HEK293 (cell line): Measurements from ENCODE around the gene MYO1E.

Source experiments
- CTCF ChIA-PET: fragments of 350-600 bp; formaldehyde crosslinking; extraction: SDS; loops from one replicate; lab custom pipeline; 2021; ENCODE audit warnings: antibody characterized with exemption; lab: Yijun Ruan, JAX
- POLR2A ChIA-PET: fragments of 300-600 bp; formaldehyde crosslinking; extraction: SDS; loops from one replicate; lab custom pipeline; 2020; ENCODE audit warnings: antibody characterized with exemption, inconsistent platforms; lab: Yijun Ruan, JAX
- H3K27ac ChIP-seq: fragments of 200-500 bp; sonication (Bioruptor generic); 2 replicates; pipeline ENCODE4 v1.5.1; 2014; ENCODE audit warnings: low read depth, low read length, control low read depth, inconsistent platforms; ENCODE audit errors: extremely low read depth
- H3K36me3 ChIP-seq, 2 experiments: fragments of 200-500 bp in 1 of 2; sonication (Bioruptor generic) in 1 of 2; 1 replicate in 1 of 2; 2 replicates in 1 of 2; pipeline ENCODE4 v1.5.1; 2014 to 2017; ENCODE audit warnings: inconsistent platforms in 2 of 2, low read length in 2 of 2; ENCODE audit not compliant: control insufficient read depth in 2 of 2, insufficient read depth in 1 of 2
- H3K4me1 ChIP-seq: fragments of 200-500 bp; sonication (Bioruptor generic); 2 replicates; pipeline ENCODE4 v1.5.1; 2014; ENCODE audit warnings: mild to moderate bottlenecking, low read length, inconsistent platforms; ENCODE audit not compliant: control insufficient read depth, insufficient read depth
- H3K4me3 ChIP-seq: 2 replicates; pipeline ENCODE4 v1.5.1; 2011; ENCODE audit warnings: low read depth, mild to moderate bottlenecking, control low read depth, low read length, moderate library complexity
- H3K9me3 ChIP-seq: fragments of 200-500 bp; sonication (Bioruptor generic); 2 replicates; pipeline ENCODE4 v1.5.1; 2014; ENCODE audit warnings: low read depth, low read length, inconsistent platforms; ENCODE audit not compliant: control insufficient read depth, insufficient read depth
- FEZF1 ChIP-seq: fragments of 450-650 bp; formaldehyde crosslinking; IDR thresholded peaks from 2 replicates; pipeline ENCODE4 v1.5.1; 2016; ENCODE audit warnings: missing biosample characterization, missing genetic modification characterization
- KLF16 ChIP-seq: fragments of 450-650 bp; formaldehyde crosslinking; IDR thresholded peaks from 2 replicates; pipeline ENCODE4 v1.5.1; 2017; ENCODE audit warnings: missing biosample characterization, missing genetic modification characterization
- ZBTB1 ChIP-seq: fragments of 450-650 bp; formaldehyde crosslinking; IDR thresholded peaks from 2 replicates; pipeline ENCODE4 v1.5.1; 2016; ENCODE audit warnings: missing biosample characterization, missing genetic modification characterization
- ZNF10 ChIP-seq: fragments of 450-650 bp; formaldehyde crosslinking; IDR thresholded peaks from 2 replicates; pipeline ENCODE4 v1.5.1; 2017; ENCODE audit warnings: missing biosample characterization, missing genetic modification characterization
- ZNF16 ChIP-seq: fragments of 450-650 bp; formaldehyde crosslinking; IDR thresholded peaks from 2 replicates; pipeline ENCODE4 v1.5.1; 2016; ENCODE audit warnings: low read depth, missing biosample characterization, missing genetic modification characterization
- ZNF24 ChIP-seq: fragments of 450-650 bp; formaldehyde crosslinking; IDR thresholded peaks from 2 replicates; pipeline ENCODE4 v1.5.1; 2016; ENCODE audit warnings: missing biosample characterization, missing genetic modification characterization
- ZNF248 ChIP-seq: fragments of 450-650 bp; formaldehyde crosslinking; IDR thresholded peaks from 2 replicates; pipeline ENCODE4 v1.5.1; 2017; ENCODE audit warnings: missing biosample characterization, missing genetic modification characterization
- ZNF266 ChIP-seq: fragments of 450-650 bp; formaldehyde crosslinking; IDR thresholded peaks from 2 replicates; pipeline ENCODE4 v1.5.1; 2016; ENCODE audit warnings: missing biosample characterization, missing genetic modification characterization, low read depth
- ZNF302 ChIP-seq: fragments of 450-650 bp; formaldehyde crosslinking; IDR thresholded peaks from 2 replicates; pipeline ENCODE4 v1.5.1; 2016; ENCODE audit warnings: missing biosample characterization, missing genetic modification characterization, low read depth
- ZNF324 ChIP-seq: fragments of 450-650 bp; formaldehyde crosslinking; IDR thresholded peaks from 2 replicates; pipeline ENCODE4 v1.5.1; 2016; ENCODE audit warnings: missing biosample characterization, missing genetic modification characterization
- ZNF423 ChIP-seq: fragments of 450-650 bp; formaldehyde crosslinking; IDR thresholded peaks from 2 replicates; pipeline ENCODE4 v1.5.1; 2016; ENCODE audit warnings: missing biosample characterization, missing genetic modification characterization
- ZNF433 ChIP-seq: fragments of 450-650 bp; formaldehyde crosslinking; IDR thresholded peaks from 2 replicates; pipeline ENCODE4 v1.5.1; 2016; ENCODE audit warnings: missing biosample characterization, missing genetic modification characterization, low read depth
- ZNF544 ChIP-seq: fragments of 450-650 bp; formaldehyde crosslinking; IDR thresholded peaks from 2 replicates; pipeline ENCODE4 v1.5.0; 2017; ENCODE audit warnings: missing biosample characterization, missing genetic modification characterization
- ZNF660 ChIP-seq: fragments of 450-650 bp; IDR thresholded peaks from 2 replicates; pipeline ENCODE4 v1.5.1; 2018; ENCODE audit warnings: missing biosample characterization, mild to moderate bottlenecking, missing genetic modification characterization
- ZNF677 ChIP-seq: fragments of 450-650 bp; IDR thresholded peaks from 2 replicates; pipeline ENCODE4 v1.5.0; 2018; ENCODE audit warnings: missing biosample characterization, mild to moderate bottlenecking, missing genetic modification characterization, moderate library complexity
- ZNF768 ChIP-seq: fragments of 450-650 bp; formaldehyde crosslinking; IDR thresholded peaks from 2 replicates; pipeline ENCODE4 v1.5.1; 2018; ENCODE audit warnings: missing biosample characterization, mild to moderate bottlenecking, missing genetic modification characterization
- ZNF791 ChIP-seq: fragments of 450-650 bp; formaldehyde crosslinking; IDR thresholded peaks from 2 replicates; pipeline ENCODE4 v1.5.1; 2016; ENCODE audit warnings: missing biosample characterization, missing genetic modification characterization
- TF ChIP-seq, protein P1 (sequence below): fragments of 450-650 bp; formaldehyde crosslinking; IDR thresholded peaks from 2 replicates; pipeline ENCODE4 v1.5.1; 2016; ENCODE audit warnings: missing biosample characterization, missing genetic modification characterization
- TF ChIP-seq, protein P2 (sequence below): fragments of 450-650 bp; formaldehyde crosslinking; IDR thresholded peaks from 2 replicates; pipeline ENCODE4 v1.5.1; 2017; ENCODE audit warnings: missing biosample characterization, missing genetic modification characterization
- TF ChIP-seq, protein P3 (sequence below): fragments of 450-650 bp; formaldehyde crosslinking; conservative IDR thresholded peaks from 2 replicates; pipeline ENCODE4 v1.5.1; 2016; ENCODE audit warnings: low read depth, missing biosample characterization, missing genetic modification characterization
- TF ChIP-seq, protein P4 (sequence below): fragments of 450-650 bp; formaldehyde crosslinking; IDR thresholded peaks from 2 replicates; pipeline ENCODE4 v1.5.0; 2017; ENCODE audit warnings: missing biosample characterization, missing genetic modification characterization, borderline replicate concordance

Gene MYO1E

DNA sequence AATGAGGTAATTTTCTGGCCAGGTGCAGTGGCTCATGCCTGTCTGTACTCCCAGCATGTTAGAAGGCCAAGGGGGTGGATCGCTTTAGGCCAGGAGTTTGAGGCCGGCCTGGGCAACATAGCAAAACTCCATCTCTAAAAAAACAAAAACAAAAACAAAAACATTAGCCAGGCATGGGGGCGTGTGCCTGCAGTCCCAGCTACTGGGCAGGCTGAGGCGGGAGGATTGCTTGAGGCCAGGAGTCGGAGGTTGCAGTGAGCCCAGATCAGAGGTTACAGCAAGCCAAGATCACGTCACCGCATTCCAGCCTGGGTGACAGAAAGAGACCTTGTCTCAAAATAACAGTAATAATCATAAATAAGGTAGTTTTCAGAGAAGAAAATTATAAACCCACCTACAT lies 110.4 kb downstream of the MYO1E start:
- CTCF ChIA-PET: no interaction called here

DNA sequence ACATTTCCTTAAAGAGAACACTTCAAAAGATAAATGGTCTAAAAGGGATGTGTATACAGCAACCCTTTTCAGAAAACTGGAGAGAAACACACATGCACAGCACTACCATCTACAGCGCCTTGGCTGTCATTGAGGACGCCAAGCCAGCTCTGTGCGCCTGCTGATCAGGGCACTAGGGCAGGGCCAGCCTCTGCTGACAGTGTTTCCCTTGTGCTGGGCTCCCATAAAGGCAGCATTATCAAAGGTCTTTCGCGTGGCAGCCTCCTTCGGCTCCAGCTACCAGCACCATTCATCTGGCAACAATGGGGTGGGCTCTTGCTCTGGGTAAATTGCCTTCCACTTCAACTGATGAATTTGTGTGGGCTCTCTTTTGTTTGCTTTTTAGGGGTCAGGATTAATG lies 112.6 kb downstream of the MYO1E start:
- Histone ChIP-seq H3K27ac (no peak overlapping the region), H3K9me3 (no peaks in the 10 kb centered on the region), H3K4me3 (no peak overlapping the region), H3K4me1 (0 out of 2 replicates have a peak, but pooled peaks cover 2% of the 10 kb centered on the region), H3K36me3 (no peaks in the 10 kb centered on the region)
- TF ChIP-seq ZNF677 (peak; percentile 80), ZNF433 (tag by site-specific recombination) (no peak), ZNF10 (peak; percentile 70)
- CTCF ChIA-PET: interaction anchor here (0.6 to 0.8 kb wide), 2 partner anchors 12 to 14 kb away, joined by 3 to 4 read pairs; no protein-coding TSS in a partner anchor
- POLR2A ChIA-PET: no interaction called here

More for the DNA sequence above, 110.4 kb downstream of the MYO1E start:
- TF ChIP-seq ZNF677 (no peak), ZBTB1 (no peak), ZNF16 (tag by site-specific recombination) (no peak), ZNF324 (tag by site-specific recombination) (no peak), ZNF24 (no peak), KLF16 (tag by site-specific recombination) (no peak), ZNF768 (tag by site-specific recombination) (no peak), ZNF423 (tag by site-specific recombination) (no peak), FEZF1 (tag by site-specific recombination) (no peak)
- TF ChIP-seq, protein P1, sequence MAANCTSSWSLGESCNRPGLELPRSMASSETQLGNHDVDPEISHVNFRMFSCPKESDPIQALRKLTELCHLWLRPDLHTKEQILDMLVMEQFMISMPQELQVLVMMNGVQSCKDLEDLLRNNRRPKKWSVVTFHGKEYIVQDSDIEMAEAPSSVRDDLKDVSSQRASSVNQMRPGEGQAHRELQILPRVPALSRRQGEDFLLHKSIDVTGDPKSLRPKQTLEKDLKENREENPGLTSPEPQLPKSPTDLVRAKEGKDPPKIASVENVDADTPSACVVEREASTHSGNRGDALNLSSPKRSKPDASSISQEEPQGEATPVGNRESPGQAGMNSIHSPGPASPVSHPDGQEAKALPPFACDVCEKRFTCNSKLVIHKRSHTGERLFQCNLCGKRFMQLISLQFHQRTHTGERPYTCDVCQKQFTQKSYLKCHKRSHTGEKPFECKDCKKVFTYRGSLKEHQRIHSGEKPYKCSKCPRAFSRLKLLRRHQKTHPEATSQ (tag by site-specific recombination): no peak
- TF ChIP-seq, protein P2, sequence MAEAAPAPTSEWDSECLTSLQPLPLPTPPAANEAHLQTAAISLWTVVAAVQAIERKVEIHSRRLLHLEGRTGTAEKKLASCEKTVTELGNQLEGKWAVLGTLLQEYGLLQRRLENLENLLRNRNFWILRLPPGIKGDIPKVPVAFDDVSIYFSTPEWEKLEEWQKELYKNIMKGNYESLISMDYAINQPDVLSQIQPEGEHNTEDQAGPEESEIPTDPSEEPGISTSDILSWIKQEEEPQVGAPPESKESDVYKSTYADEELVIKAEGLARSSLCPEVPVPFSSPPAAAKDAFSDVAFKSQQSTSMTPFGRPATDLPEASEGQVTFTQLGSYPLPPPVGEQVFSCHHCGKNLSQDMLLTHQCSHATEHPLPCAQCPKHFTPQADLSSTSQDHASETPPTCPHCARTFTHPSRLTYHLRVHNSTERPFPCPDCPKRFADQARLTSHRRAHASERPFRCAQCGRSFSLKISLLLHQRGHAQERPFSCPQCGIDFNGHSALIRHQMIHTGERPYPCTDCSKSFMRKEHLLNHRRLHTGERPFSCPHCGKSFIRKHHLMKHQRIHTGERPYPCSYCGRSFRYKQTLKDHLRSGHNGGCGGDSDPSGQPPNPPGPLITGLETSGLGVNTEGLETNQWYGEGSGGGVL: no peak
- TF ChIP-seq, protein P3, sequence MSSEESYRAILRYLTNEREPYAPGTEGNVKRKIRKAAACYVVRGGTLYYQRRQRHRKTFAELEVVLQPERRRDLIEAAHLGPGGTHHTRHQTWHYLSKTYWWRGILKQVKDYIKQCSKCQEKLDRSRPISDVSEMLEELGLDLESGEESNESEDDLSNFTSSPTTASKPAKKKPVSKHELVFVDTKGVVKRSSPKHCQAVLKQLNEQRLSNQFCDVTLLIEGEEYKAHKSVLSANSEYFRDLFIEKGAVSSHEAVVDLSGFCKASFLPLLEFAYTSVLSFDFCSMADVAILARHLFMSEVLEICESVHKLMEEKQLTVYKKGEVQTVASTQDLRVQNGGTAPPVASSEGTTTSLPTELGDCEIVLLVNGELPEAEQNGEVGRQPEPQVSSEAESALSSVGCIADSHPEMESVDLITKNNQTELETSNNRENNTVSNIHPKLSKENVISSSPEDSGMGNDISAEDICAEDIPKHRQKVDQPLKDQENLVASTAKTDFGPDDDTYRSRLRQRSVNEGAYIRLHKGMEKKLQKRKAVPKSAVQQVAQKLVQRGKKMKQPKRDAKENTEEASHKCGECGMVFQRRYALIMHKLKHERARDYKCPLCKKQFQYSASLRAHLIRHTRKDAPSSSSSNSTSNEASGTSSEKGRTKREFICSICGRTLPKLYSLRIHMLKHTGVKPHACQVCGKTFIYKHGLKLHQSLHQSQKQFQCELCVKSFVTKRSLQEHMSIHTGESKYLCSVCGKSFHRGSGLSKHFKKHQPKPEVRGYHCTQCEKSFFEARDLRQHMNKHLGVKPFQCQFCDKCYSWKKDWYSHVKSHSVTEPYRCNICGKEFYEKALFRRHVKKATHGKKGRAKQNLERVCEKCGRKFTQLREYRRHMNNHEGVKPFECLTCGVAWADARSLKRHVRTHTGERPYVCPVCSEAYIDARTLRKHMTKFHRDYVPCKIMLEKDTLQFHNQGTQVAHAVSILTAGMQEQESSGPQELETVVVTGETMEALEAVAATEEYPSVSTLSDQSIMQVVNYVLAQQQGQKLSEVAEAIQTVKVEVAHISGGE (tag by site-specific recombination): no peak
- no peak overlapping the region for H3K4me3 ChIP-seq
- no peaks in the 10 kb centered on the region for H3K36me3 ChIP-seq
- H3K4me1 ChIP-seq: no peaks in the 10 kb centered on the region
- H3K27ac ChIP-seq: no peak overlapping the region
- H3K9me3 ChIP-seq: no peaks in the 10 kb centered on the region
- POLR2A ChIA-PET: no interaction called here

DNA sequence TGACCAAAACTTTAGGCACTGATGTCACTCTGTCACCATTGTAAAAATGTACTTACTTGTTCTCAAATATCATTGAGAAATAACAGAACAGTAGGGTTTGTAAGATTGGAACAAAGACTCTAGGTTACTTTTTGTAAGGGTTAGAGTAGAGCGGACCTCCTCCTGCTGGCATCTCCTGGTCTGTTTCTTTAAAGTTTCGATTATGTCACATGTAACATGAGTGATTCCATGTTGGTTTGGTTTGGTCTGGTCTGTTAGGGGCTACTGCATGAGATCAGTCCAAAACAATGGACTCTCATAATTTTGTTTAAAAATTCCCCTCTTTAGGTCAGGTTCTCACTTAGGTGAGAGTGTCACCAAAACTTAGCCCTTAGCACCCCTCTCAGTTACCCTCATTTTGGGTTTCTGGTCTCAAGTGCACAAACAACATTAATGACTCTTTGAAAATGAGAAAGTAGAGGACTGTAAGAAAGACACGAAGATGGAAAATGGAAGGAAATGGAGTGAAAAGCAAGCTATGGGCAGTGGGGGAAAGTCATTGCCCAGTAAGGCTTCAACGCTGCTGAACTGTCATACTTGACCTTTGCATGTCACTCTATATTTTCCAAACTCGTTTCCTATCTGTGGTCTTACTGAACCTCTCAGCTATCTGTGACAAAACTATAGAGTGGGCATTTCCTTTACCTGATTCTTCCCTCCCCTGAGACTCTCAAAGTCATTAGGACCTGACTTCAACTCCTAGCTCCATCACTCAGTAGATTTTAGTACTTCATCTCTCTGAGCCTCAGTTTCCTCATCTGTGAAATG lies 113.3 kb downstream of the MYO1E start:
- Histone ChIP-seq H3K9me3 (no peaks in the 10 kb centered on the region), H3K27ac (no peak overlapping the region), H3K4me3 (no peak overlapping the region), H3K36me3 (no peaks in the 10 kb centered on the region), H3K4me1 (0 out of 2 replicates have a peak, but pooled peaks cover 2% of the 10 kb centered on the region)
- CTCF ChIA-PET: interaction anchor here (0.5 to 0.8 kb wide), 2 partner anchors 13 to 101 kb away, joined by 3 read pairs; no protein-coding TSS in a partner anchor
- POLR2A ChIA-PET: no interaction called here
- TF ChIP-seq, protein P4, sequence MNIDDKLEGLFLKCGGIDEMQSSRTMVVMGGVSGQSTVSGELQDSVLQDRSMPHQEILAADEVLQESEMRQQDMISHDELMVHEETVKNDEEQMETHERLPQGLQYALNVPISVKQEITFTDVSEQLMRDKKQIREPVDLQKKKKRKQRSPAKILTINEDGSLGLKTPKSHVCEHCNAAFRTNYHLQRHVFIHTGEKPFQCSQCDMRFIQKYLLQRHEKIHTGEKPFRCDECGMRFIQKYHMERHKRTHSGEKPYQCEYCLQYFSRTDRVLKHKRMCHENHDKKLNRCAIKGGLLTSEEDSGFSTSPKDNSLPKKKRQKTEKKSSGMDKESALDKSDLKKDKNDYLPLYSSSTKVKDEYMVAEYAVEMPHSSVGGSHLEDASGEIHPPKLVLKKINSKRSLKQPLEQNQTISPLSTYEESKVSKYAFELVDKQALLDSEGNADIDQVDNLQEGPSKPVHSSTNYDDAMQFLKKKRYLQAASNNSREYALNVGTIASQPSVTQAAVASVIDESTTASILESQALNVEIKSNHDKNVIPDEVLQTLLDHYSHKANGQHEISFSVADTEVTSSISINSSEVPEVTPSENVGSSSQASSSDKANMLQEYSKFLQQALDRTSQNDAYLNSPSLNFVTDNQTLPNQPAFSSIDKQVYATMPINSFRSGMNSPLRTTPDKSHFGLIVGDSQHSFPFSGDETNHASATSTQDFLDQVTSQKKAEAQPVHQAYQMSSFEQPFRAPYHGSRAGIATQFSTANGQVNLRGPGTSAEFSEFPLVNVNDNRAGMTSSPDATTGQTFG (tag by site-specific recombination): no peak
- TF ChIP-seq ZNF791 (tag by site-specific recombination) (no peak), ZNF302 (no peak), ZNF544 (tag by site-specific recombination) (no peak), ZNF266 (tag by site-specific recombination) (no peak), ZNF660 (no peak), ZNF248 (tag by site-specific recombination) (no peak)
